ENCODE measurements around the gene PTPRE.

The PTPRE gene

DNA sequence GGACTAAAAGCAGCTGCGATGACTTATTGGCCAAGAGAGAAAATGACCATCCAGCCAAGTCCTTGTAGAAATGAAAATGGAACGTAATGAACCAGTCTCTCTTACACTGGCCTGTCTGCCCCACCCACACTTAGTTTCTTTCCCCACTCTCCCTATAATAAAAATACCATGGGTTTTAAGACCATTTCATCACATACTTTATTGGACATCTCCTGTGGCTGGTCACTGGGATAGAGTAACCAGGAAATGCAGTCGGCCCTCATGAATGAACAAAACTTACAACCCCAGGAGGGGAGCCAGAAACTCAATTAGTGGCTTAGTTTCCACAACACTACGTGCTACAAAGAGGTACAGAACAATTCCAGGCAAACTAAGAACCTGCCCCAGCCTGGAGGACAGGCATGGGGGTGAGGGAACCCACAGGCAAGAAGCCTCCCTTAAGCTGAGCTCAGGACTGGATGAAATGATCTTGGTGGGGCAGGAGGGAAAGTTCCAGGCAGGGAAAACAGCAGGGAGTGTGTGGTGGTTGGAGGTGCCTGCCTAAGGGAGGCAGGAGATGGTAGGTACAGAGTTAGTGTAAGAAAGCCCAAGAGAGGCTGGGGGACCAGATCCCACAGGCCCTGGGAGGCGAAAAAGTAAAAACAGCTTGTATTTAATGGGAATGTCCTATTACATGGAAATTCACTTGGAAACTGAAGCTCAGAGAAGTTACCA, 189.7 kb downstream of the PTPRE start:
- DNase-seq (ENCODE audit: low spot score), result no peak

DNA sequence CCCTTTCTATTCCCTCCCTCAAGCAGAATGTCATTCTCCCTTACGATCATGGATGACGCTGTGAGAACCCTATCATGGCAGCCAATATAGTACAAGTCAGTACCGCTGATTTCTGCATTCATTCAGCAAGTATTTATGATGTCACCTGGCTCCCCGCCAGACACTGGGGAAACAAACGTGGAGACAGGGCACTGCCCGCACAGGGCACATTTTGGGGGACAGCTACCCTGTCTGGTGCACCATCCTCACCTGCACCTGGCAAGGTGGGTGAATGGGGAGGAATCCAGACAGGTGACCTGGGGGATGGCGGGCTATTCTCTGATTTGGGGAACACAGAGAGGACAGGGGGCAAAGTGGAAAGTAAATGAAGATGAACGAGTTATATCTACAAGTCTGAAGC, 190.9 kb downstream of the PTPRE start:
- no peak for DNase-seq (ENCODE audit: low spot score)

DNA sequence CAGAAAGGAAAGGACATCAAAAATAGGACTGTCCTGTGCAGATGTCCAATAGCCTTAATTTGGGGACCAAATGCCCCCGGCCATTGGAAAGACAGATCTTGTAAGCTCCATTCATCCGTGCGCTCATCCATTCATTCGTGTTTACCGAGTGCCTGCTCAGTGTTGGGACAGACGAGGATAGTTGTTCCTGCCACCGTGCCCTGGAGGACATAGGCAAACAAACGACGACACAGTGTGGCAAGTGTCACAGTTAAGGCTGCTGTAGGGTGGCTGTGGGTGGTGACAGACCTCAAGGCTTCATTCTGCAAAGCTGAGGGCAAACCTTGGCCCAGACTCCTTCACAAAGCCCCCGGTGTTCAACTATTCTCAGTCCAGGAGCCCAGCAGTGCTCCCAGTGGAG, 191.7 kb downstream of the PTPRE start:
- no peak for DNase-seq (ENCODE audit: low spot score)

DNA sequence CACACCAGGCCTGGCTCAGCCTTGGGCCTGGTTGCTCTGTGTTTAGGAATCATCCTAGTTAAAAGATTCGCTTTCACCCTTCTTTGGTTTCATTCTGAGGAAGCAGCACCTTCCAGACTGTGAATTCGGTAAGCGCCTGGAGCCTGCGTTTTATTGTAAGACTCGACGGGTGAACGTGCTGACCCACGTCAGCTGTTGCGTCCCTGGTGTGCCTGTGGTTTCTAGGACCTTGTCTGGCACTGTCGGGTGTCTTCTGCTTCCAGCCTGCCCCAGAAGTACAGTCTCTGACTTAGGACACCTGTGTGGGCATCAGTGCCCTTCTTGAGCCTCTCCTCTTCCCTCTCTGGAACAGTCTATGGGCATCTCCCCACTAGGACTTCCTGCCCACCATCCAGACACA, 193.0 kb downstream of the PTPRE start:
- no peak for DNase-seq (ENCODE audit: low spot score)

DNA sequence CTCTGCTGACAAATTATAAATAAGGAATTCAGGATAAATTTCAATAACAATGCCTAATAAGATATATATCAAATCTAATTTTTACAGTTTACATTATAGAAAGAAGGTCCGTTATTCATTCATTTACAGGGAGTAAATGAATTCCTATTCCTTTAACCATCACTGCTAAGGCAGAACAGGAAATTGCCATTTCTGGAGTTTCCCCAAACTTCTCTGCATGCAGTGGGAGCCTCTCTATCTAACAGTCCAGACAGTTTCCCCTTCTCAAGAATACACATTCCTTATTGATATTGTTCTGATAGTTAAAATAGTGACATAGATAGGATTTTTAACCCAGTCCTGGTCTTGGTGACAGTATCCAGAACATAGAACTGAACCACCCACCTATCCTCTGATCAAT, 195.0 kb downstream of the PTPRE start:
- no peak for DNase-seq (ENCODE audit: low spot score)

DNA sequence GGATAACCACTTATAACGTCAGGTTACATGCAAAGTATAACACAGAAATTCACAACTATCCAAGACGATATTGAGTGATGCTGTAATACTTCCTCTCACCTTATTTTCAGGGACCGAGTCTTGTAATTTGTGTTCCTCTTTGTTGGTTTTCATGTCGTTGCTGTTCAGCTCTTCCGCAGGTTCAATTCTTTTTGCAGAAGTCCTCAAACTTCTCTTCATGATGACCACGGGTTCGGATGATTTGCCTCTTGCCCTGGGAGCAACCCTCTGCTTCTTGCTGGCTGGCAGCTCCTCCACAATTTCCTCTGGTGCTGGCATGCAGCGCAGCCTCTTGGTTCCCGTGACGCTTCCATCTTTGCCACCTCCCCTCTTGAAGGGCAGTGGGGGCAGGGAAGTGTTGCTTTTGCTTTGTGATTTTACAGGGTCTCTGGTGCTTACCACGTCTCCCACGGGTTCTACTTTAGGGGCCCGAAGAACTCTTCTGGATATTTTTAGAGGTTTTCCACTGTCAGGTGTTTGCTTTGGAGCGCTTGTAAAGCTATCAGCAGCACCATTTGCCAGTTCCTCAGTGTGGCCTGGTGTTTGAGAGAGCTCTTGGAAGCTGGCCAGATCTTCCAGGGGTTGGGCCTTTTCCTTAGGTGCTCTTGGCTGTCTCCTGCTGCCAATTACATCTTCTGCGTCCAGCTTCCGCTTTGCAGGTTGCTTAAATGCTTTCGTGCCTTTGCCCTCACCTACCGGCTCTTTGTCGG, 195.8 kb downstream of the PTPRE start:
- no peak for DNase-seq (ENCODE audit: low spot score)

DNA sequence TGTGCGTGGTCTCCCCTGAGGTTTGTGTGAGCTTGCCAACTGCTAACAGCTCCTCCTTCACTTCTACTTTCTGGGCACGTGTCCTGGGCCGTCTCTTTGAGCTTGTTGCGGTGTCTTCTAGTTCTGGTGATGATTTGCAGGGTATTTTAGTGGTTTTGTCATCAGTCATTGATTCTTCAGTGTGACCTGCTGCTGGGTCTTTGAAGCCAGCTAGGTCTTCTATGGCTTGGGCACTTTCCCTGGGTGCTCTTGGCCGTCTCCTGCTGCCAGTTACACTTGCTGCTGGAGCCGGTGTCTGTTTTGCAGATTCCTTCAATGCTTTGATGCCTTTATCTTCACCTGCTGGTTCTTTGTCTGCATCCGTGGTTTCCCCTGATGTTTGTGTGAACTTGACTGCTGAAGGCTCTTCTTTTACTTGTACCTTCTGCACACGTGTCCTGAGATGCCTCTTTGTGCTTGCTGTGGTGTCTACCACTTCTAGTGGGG, 196.4 kb downstream of the PTPRE start:
- no peak for DNase-seq (ENCODE audit: low spot score)

DNA sequence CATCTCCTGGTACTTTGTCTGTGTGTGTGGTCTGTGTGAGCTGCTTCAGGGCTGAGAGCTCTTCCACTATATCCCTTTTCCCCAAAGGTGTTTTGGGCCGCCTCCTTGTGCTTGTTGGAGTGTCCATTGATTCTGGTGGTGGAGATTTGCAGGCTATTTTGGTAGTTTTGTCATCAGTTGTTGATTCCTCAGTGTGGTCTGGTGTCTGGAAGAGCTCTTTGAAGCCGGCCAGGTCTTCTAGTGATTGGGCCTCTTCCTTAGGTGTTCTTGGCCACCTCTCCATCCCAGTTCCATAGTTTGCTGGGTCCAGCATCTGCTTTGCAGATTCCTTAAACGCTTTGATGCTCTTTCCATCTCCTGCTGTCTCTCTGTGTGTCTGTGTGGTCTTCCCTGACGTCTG, 198.5 kb downstream of the PTPRE start:
- DNase-seq (ENCODE audit: low spot score), result no peak

DNA sequence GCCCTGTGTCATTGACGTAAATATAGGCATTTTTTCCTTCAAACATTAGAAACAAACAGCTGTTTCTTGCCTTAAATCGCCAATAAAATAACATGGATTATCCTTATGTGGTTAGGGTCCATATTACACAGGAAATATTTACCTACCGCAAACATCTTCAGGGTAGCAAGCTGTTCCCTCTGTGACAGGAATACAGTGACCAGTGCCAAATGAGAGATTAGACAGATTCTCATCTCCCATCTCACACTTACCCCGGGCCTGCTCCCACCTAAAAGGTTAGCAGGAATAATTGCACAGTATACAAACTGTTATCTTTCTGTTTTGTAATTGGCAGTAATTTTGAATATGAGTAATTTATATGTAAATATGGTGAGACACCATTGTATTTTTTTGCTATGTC, 202.8 kb downstream of the PTPRE start:
- no peak for DNase-seq (ENCODE audit: low spot score)

DNA sequence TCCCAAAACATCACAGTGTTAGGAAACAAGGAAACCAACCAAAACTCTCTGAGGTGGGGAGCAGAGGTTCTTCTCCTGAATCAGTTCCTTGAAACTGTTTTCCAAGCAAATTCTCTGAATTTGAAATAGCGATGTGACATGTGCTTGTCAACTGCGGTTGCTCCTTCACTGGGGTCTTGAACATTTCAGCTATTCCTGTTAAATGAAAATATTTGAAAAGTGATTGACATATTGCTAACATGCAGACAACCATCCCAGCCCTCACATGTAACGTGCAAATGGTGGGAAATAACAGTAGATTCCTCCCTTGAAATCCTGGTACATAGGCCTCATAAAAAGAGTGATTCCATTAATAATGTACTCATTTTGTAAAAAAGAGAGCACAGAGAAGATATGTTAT, 203.4 kb downstream of the PTPRE start:
- no peak for DNase-seq (ENCODE audit: low spot score)

DNA sequence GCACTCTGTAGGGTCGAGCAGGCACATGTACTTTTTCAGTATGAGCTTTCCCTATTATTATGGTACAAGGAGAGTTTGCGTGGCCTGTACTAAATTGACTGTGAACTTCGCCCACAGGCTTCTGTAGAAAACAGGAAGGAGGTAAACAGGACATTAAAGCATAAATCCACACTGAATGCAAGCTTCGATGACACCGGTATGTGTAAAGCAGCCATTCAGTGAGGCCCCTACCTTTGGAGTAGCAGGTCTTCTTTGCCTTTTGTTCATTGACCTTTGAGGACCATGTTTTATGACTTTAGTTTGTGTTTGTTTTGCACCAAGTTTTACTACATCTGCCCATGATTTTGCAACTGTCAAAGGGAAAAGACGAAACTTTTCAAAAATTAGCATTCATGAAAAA, 204.8 kb downstream of the PTPRE start:
- peak; percentile 52 for DNase-seq (ENCODE audit: low spot score)

DNA sequence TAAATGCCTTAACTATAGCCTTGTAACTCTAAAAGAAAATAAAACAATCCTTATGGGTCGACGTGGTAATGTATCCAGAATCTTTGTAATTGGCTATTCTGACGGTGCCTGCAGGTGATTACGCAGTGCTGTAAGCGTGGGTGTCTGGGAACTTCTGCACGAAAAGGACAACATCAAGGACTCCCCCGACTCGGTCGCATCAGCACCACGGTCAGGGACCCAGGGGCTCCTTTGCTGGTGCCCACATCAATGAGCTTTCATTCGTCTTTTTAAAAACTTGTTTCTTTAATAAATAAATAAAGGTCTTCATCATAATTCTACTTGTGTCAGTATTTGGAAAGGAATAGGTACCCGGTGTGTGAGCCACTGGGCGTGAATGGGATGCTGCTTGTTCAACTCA, 206.1 kb downstream of the PTPRE start:
- no peak for DNase-seq (ENCODE audit: low spot score)

DNA sequence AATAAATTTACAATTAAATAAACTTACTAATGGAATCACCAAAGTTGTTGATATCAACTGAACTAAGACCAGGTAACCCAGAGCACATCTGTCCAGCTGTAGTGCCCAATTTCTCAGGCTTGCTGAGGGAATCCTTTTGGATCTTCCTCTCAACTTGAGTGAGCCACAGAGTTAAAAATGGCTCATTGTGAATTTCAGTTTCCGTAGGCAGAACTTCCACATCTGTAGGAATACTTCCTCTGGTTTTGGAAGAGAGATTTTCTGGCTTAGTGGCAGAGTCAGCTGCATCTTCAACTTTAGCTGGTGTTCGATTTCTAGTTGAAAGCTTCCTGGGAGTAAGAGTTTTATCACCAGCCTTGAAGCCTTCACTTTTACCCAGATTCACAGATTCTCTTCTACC, 208.0 kb downstream of the PTPRE start:
- no peak for DNase-seq (ENCODE audit: low spot score)

DNA sequence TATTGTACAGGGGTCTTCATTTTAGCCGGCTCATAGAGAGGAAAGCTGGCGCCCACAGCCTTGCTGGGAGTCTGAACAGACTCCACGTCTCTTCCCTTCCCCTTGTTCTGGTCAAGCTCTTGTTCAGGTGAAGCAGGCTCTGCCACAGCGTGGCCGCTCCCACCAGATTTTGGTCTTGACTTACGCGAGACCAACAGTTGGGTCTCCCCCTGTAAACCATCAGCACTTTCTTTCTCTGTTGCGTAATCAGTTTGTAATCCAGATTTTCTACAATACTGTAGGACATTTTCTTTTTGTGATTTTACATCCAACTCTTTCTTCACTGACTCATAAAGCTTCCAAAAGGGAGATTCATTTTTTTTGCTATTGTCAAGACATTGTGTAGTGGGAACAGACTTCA, 208.5 kb downstream of the PTPRE start:
- DNase-seq (ENCODE audit: low spot score), result no peak

DNA sequence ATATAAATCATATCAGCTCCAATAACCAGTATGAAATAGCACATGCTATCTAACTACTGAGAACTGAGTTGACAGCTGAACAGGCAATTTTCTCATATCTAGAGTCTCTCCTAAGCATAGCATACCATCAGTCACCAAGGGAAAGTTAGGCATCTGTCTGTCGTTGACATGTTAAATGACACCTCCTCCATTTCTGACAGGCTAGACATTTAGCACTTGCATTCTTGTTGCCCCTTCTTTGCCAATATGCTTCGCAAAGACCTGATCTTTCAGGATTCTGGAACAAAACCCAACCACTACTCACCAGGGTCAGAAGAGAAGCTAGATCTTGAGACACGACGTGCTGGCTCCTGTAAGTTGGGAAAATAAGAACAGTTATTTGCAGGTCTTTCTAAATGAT, 209.3 kb downstream of the PTPRE start:
- DNase-seq (ENCODE audit: low spot score), result no peak

DNA sequence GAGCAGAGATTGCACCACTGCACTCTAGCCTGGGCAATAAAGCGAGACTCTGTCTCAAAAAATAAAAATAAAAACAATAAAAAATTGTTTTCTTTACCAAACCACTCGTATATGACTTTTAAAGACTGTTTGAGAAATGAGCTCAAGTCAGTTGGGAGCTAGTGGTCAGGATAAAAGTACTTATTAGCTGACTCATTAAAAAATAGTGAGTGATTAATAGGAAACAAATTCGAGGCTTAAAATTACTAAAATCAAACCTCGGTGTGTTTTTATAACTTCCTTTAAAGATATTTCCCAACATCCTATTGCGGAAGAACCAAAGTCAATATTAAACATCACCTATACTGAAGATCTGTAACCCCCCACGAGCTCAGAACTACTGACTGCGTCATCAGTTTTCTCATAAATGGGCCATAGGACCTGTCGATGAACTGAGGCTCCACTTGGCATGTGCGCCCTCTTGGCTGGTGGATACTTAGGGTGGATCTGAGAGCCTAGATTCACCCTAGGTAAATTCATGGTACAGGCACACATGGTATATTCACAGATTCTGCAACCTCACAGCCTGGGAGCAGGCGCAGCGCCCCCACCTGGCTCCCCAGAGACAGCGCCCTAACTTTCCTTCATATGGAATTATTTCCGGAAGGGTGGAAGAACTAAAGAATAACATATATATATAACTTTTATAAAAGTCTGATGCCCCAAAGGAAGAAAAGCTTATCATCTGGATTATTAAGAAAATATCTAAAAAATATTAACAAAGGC, 210.1 kb downstream of the PTPRE start:
- peak; percentile 16 for DNase-seq (ENCODE audit: low spot score)

DNA sequence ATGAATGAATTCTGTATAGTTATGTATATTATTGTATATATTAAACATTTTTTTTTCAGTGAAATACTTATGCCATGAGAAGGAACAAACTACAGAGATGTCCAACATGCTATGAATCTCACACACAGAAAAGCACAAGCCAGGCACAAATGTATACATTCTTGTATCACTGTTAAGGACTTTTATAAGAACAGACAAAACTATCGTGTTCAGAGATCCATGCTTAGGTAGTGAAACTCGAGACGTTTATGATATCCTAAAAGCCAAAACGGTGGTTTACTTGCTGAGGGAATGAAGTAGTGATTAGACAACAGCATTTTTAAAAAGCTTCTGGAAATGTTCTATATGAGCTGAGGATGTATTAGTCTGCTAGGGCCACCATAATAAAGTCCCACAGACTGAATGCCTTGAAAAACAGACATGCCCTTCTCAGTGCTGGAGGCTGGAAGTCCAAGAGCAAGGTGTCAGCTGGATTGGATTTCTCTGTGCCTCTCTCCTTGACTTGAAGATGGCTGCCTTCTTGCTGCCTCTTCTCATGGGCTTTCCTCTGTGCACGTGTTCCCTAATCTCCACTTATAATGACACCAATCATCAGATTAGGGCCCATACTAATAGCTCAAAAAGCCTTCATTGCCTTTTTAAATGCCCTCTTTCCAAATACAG, 215.0 kb downstream of the PTPRE start:
- DNase-seq (ENCODE audit: low spot score), result no peak

DNA sequence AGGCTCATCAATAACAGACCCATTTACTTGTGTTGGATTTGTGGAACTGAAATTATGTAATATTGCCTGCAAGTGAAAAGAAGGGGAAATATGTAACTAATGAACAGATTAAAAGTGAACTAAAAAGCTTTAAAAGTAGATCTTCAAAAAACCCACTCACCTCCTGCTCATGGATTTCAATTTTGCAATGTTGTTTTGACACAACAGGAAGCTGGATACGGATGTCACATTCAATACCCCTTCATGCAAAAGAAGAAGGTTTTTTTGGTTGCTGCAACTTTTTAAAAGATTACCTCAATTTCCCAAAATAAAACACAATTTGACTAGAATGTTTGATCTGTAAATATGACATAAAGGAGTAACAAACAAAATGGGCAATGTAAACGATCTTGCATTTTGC, 216.0 kb downstream of the PTPRE start:
- no peak for DNase-seq (ENCODE audit: low spot score)

DNA sequence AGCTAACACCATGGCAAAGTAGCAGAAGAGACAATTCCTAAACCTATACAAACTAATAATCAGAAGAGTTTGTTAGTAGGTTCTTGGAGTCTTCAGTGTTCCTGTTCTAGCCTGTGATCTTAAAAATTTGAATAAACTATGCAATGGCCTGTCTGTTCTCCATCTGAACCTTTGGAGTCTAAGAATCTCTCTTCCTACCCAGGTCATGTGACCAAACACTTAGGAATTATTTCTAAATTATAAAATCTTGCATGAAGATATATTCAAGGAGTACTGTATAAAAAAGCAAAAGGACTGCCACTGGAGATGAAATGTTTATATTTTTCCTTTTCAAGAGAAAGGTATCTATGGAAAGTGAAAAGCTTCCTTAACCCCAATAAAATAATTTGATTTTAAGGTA, 216.9 kb downstream of the PTPRE start:
- no peak for DNase-seq (ENCODE audit: low spot score)

DNA sequence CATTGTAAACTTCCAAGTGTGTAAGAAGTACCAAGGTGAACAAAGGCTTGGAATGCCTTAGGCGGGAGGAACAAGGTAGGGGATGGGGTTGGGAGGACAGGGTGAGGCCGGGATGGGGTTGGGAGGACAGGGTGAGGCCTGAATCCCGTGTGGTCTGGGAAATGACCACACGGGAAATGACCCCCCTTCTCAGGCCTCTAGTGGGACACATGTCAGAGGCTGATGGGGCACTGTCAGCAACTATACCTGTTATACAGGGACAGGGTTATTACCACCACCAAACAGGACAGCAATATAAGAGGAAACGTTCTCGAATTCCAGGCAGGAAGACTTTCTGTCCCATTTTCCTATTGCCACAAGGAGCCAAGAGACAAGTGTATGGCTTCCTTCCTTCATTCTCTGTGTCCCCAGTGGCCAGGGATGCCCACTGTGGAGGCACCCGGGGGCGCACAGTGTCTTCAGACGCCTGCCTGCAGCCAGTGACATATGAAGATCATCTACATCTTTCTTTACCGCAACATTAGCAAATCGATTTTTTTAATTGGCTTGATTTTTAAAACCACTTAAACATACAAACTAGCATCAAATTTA, 218.0 kb downstream of the PTPRE start:
- no peak for DNase-seq (ENCODE audit: low spot score)

DNA sequence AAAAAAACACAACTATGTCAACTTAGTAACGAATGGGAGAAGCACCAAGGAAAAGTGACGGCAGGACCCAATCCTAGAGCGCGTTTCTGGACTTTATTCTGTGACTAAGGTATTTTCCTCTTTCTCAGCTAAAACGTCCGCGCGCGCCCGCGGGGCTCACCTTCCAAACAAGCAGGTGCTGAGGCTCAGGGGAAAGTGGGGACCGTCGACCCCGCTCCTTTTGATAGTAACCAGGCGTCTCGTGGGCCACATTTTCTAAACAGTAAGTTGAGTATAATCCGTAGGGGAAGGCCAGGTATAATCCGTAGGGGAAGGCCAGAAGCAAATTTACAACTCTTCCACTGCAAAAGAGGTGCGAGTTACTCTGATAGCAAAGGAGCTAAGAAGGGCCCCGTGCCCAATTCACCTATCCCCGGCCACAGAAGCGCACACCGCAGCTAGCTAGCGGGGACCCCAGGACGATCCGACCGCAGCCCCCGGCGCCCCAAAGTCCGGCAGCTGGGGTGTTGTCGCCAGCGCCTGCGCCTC, 218.6 kb downstream of the PTPRE start:
- no peak for DNase-seq (ENCODE audit: low spot score)
